ENCODE data around the gene SPTLC3.

SPTLC3 gene

DNA sequence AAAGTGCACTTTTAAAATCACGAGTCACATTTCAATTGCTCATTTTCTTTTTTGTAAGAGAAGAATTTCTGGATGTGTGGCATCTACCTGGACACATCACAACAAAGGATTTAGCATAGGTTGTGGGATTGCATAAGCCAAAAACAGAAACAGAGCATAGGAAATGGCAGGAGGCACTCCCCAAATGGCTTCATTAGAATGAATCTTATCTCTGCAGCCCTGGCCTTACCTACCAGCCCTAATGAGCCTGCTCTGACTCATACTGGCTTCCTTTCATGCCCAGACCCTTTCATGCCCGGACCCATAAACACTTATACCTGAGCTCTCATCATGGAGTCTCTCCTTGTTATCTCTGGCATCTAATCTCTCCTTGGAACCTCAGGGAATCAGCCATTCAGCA lies 23.9 kb upstream of the SPTLC3 start:
- DNase-seq (ENCODE audit: insufficient read length, low spot score) (no peak), FAIRE-seq (no peak)
- TF ChIP-seq, protein P1, sequence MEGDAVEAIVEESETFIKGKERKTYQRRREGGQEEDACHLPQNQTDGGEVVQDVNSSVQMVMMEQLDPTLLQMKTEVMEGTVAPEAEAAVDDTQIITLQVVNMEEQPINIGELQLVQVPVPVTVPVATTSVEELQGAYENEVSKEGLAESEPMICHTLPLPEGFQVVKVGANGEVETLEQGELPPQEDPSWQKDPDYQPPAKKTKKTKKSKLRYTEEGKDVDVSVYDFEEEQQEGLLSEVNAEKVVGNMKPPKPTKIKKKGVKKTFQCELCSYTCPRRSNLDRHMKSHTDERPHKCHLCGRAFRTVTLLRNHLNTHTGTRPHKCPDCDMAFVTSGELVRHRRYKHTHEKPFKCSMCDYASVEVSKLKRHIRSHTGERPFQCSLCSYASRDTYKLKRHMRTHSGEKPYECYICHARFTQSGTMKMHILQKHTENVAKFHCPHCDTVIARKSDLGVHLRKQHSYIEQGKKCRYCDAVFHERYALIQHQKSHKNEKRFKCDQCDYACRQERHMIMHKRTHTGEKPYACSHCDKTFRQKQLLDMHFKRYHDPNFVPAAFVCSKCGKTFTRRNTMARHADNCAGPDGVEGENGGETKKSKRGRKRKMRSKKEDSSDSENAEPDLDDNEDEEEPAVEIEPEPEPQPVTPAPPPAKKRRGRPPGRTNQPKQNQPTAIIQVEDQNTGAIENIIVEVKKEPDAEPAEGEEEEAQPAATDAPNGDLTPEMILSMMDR (IDR thresholded peaks at IDR 0.05; ENCODE audit: insufficient read depth, missing control alignments) = no peak

DNA sequence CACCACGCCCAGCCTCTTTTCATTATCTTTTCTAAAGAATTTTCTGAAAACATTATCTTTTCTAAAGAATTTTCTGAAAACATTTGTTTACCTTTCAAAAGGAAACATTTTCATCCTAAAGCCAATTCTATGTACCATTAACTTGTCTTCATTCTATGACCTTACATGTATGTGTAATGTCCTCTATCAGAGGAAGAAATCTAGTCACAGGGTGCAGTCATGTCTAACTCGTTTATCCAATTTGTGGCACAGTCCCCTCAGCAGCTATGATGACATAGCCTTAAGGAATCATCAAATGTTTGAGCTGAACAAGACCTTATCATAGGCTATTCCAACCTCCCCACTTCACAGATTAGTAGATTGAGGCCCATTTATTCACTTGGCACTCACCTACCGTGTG lies 21.5 kb upstream of the SPTLC3 start:
- DNase-seq (ENCODE audit: insufficient read length, low spot score) = no peak
- no peak for FAIRE-seq
- TF ChIP-seq, protein P1 (IDR thresholded peaks at IDR 0.05; ENCODE audit: insufficient read depth, missing control alignments) = no peak

DNA sequence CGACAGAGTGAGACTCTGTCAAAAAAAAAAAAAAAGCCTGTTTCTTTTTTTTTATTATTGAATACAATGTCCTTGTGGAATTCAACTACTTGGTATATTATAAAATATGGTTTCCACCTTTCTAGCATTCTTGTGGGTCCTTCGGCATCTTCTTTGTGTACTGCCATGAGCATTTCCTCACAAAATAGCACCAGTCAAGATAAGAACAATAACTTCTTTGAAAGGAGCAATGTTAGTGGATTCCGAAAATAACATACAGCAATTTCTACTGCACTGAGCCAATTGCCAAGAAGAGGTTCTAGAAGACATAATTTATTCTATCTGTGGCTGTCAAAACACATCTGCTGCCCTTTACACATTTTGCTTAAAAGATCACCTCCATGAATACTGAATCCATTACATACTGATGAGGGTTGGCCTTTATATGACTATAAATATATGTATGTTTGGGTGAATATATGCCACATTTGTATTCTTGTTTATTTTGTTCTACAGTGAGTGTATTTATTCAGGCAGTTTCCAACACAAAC lies 19.1 kb upstream of the SPTLC3 start:
- no peak for DNase-seq (ENCODE audit: insufficient read length, low spot score)
- TF ChIP-seq, protein P1 (IDR thresholded peaks at IDR 0.05; ENCODE audit: insufficient read depth, missing control alignments) = no peak
- no peak for FAIRE-seq

DNA sequence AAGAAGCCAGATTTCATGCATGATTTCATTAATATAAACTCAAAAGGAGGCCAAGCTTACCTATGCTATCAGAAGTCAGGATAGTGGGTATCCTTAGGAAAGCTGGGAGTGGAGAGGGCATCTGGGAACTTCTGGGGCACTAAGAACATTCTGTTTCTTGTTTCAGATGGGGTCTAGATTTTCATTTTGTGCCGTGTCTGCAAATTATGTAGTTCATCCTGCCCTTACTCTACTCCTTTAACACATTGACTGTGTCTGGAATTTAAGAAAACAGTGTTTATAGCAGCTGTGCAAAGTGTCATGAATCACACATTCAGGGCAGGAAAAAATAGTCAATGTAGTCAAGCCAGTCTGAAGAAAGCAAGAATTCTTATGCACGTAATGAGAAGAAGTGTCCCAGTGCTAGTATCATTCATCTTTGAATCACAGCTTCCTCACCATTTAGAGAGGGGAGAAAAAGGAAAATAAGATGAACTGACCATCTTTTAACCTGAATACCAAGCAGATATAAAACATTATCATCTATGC lies 11.6 kb upstream of the SPTLC3 start:
- no peak for DNase-seq (ENCODE audit: insufficient read length, low spot score)
- FAIRE-seq = no peak
- TF ChIP-seq, protein P1 (IDR thresholded peaks at IDR 0.05; ENCODE audit: insufficient read depth, missing control alignments) = no peak

DNA sequence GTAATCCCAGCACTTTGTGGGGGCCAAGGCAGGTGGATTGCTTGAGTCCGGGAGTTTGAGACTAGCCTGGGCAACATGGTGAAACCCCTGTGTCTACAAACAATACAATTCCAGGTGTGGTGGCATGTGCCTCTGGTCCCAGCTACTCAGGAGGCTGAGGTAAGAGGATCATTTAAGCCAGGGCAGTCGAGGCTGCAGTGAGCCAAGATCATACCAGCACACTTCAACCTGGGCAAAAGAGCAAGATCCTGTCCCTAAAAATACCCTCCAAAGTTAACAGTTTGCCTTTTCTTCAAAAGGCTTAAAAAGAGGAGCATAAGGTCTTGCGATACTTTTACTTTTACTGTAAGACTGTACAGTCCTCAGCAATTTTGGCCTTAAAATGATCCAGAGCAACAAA lies 10.7 kb upstream of the SPTLC3 start:
- DNase-seq (ENCODE audit: insufficient read length, low spot score) = no peak
- no peak for FAIRE-seq
- TF ChIP-seq, protein P1 (IDR thresholded peaks at IDR 0.05; ENCODE audit: insufficient read depth, missing control alignments) = no peak

DNA sequence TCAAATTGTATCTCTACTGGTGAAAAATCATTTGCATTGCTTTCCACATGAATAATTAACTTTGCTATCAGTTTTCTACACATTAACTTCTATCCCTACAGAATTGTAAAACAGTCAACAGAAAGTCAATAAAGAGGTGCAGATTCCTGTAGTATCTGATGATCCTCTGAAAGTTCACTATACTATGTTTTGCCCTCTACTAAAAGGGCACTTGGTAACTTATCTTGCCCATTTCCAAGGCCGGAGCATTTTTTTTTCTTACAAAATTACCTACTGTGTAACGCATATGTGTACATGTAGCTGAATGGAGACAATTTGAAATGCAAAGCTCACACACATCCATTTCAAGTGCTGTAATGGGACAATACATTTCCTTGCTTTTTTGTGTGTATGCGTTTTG lies 9.6 kb upstream of the SPTLC3 start:
- no peak for FAIRE-seq
- TF ChIP-seq, protein P1 (IDR thresholded peaks at IDR 0.05; ENCODE audit: insufficient read depth, missing control alignments) = no peak
- no peak for DNase-seq (ENCODE audit: insufficient read length, low spot score)

DNA sequence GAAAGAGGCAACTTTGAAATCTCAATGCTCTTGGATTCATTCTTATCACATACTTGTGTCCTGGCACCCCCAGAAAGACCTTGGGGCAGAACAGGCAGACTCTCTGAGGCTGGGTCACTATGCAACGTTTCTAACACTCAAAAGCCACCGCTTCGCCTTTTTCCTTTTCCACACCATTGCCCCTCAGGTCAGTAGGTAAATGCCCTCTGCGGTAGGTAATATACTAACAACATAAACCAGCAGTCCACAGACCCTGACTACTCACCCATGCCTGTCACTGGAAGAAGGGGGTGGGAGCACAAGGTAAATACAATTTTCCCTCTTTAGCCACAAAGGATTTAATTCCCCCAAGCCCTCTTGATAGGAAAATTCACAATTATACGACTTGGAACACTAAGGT lies 6.5 kb upstream of the SPTLC3 start:
- DNase-seq (ENCODE audit: insufficient read length, low spot score) = no peak
- no peak for FAIRE-seq
- TF ChIP-seq, protein P1 (IDR thresholded peaks at IDR 0.05; ENCODE audit: insufficient read depth, missing control alignments) = no peak
